AG04449 (cell line): Measurements from ENCODE around the gene TRAPPC10.
"Not testable (repeated sequence)": the region's sequence is repeated elsewhere in the genome, so short reads cannot be mapped to it uniquely, and the experiment has no call there.

Experiments
- CTCF ChIA-PET: fragments of 350-600 bp; formaldehyde crosslinking; extraction: SDS; loops from one replicate; lab custom pipeline; 2021; ENCODE audit warnings: antibody characterized with exemption; lab: Yijun Ruan, JAX
- POLR2A ChIA-PET: fragments of 400-600, 350-600 bp; formaldehyde crosslinking; extraction: SDS; loops from one replicate; lab custom pipeline; 2020; ENCODE audit warnings: antibody characterized with exemption, inconsistent platforms; lab: Yijun Ruan, JAX
- DNase-seq: peaks from one replicate; pipeline ENCODE4 v3.0.0-alpha.2; 2010; ENCODE audit warnings: low read depth, low spot score
- H3K4me3 ChIP-seq: 2 replicates; pipeline ENCODE4 v1.5.1; 2011; ENCODE audit warnings: low read depth, mild to moderate bottlenecking, control low read depth, low read length
- TF ChIP-seq, protein P1 (sequence below): IDR thresholded peaks from one replicate; pipeline ENCODE4 v1.5.1; 2011; ENCODE audit warnings: mild to moderate bottlenecking, moderate library complexity, low read length, control low read depth, inconsistent platforms; ENCODE audit not compliant: insufficient read depth; ENCODE audit errors: missing control alignments

The TRAPPC10 gene

DNA sequence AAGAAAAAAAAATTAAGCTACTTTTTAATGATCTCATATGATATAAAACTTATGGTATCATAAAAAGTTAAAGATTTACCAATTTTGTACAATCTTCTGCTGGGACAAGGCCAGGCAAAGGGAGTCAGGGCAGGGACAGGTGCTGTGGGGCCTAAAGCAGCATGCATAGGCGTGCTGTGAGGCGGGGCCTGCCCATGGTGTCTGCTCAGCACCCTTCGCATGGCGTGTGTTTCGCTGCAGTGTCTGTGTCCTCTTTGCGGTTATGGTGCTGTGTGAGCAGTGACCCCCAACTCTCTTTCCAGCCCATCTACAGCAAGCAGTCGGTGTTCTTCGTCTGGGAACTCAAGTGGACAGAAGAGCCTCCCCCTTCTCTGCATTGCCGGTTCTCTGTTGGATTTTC is 81.7 kb downstream of the TRAPPC10 start:
- ChIA-PET CTCF (interaction anchor here (1.5 kb wide), 1 partner anchor 20 kb away, joined by 3 read pairs; no protein-coding TSS in a partner anchor), POLR2A (no interaction called here)
- TF ChIP-seq, protein P1, sequence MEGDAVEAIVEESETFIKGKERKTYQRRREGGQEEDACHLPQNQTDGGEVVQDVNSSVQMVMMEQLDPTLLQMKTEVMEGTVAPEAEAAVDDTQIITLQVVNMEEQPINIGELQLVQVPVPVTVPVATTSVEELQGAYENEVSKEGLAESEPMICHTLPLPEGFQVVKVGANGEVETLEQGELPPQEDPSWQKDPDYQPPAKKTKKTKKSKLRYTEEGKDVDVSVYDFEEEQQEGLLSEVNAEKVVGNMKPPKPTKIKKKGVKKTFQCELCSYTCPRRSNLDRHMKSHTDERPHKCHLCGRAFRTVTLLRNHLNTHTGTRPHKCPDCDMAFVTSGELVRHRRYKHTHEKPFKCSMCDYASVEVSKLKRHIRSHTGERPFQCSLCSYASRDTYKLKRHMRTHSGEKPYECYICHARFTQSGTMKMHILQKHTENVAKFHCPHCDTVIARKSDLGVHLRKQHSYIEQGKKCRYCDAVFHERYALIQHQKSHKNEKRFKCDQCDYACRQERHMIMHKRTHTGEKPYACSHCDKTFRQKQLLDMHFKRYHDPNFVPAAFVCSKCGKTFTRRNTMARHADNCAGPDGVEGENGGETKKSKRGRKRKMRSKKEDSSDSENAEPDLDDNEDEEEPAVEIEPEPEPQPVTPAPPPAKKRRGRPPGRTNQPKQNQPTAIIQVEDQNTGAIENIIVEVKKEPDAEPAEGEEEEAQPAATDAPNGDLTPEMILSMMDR = no peak
- DNase-seq = no peak
- H3K4me3 ChIP-seq = no peak overlapping the region

DNA sequence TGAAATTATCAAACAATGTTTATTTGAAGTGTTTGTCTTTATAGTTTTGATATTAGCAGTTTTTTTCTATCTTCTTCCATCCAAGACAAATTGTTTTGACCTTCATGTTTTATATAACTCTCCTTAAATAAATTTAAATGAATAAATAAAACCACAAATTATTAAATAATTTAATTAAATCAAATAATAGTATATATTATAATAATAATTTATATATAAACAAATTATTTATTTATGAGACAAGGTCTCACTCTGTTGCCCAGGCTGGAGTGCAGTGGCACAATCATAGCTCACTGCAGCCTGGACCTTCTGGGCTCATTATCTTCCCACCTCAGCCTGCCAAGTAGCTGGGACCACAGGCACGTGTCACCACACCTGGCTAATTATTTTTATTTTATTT is 82.7 kb downstream of the TRAPPC10 start:
- no peak for DNase-seq
- TF ChIP-seq, protein P1 = no peak
- CTCF ChIA-PET = no interaction called here
- no peak overlapping the region for H3K4me3 ChIP-seq
- POLR2A ChIA-PET = no interaction called here

DNA sequence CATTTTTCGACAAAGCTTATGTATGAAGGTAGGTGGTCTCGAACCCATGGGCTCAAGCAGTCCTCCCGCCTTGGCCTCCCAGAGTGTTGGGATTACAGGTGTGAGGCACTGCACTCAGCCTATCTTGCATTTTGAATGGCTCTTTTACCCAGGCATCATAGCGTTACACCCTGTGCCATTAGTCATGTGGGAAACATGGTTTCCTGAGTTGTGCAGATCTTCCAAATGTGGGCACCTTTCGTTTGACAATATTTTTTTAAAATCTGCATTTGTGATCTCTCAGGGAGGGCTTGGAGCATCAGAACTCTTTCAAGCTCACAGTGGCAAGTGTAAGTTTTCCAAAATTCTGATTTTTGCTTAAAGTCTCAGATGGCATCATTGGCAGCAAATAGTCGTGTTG is 86.4 kb downstream of the TRAPPC10 start:
- POLR2A ChIA-PET, H3K4me3 ChIP-seq, DNase-seq, CTCF ChIA-PET: not testable (repeated sequence)

DNA sequence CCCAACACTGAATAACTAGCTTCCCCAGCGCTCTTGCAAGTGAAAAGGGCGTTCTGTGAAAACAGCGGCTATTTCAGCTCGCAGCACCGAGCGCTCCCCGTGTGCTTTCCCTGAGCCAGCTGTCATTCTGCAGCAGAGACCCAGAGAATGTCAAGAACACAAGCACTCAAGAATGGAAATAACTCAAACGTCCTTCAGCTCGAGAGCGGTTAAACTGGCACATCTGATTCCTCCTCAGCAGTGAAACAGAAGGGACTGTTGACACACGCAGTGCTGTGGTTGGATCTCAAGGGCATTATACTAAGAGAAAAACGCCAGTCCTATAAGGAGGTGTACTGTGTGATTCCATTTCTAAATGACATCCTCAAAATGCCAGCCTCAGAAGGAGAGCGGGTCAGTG is 86.9 kb downstream of the TRAPPC10 start:
- POLR2A ChIA-PET, CTCF ChIA-PET, DNase-seq, H3K4me3 ChIP-seq: not testable (repeated sequence)

DNA sequence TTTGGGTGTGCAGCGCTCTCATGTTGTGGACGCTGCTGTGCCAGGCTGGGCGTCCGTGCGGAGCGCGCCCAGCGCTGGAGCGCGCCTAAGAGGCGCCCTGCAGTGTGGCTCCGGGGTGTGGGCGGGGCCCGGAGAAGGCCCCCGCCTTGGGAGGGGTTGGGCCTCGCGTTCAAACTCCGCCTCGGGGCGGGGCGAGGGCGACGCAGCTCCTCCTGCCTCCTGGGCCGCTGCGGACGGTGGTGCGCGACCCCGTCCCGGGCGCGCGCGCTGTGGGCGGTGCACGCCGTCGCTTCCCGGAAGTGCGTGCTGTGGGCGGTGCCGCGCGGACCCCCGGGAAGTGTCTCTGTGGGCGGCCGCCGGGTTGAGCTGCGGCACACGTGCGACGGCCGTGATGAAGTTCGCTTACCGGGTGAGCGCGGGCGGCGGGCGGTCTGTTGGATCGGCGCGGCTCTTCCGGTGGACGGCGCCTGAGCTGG is 95.0 kb downstream of the TRAPPC10 start, which contains the start of gene PWP2:
TSS of gene PWP2 (plus strand) at position 374 of the 476 bp plus-strand sequence. CDS start at position 392, 18 bp downstream.
- POLR2A ChIA-PET, DNase-seq, CTCF ChIA-PET: not testable (repeated sequence)
- peak within 1 kb of the TSS; percentile 50 for H3K4me3 ChIP-seq

DNA sequence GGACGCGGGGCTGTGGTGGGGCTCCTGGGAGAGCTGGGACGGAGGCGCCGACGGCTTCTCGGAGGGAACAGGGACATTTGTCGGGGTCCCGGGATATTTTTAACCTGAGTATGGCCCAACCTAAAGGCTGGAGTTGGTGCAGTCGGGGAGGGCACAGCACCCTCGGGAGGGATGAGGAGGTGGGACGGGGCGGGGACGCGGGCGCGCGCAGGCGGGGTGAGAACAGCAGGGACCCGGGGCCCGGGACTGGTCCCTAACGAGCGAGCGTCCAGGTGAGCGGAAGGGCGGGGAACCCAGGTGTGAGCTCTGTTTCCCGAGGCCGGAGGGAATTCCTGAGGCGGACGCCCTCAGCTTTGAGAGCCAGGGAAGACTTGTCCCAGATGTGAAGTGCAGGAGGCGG is 95.5 kb downstream of the TRAPPC10 start:
- CTCF ChIA-PET, DNase-seq, POLR2A ChIA-PET: not testable (repeated sequence)
- peak overlapping the region; percentile 50 for H3K4me3 ChIP-seq

DNA sequence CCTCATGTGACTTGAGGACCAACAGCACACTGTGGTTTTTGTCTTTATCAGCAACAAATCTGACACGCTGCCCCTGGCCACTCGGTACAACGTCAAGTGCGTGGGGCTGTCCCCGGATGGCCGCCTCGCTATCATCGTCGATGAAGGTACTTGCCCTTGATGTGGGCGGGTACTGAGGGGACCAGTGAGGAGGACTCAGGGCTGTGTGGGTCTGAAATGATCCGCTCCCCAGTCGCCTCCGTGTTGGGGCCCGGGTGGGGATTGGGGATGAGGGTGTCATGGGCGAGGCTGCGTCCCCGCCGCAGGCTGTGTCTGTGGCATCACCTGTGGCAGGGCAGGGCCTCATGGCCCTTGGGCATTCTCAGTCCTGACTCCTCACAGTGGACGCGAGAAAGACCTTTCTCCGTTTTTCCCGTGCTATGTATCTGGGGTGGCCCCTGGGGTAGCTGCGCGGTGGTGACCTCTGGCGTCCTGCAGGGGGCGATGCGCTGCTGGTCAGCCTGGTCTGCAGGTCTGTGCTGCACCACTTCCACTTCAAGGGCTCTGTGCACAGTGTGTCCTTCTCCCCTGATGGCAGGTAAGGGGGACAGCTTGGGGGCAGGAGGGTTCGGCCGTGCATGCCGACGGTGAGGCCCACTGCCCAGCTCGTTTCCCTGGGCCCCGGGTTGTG is 101.7 kb downstream of the TRAPPC10 start:
- DNase-seq, H3K4me3 ChIP-seq, POLR2A ChIA-PET, CTCF ChIA-PET: not testable (repeated sequence)

DNA sequence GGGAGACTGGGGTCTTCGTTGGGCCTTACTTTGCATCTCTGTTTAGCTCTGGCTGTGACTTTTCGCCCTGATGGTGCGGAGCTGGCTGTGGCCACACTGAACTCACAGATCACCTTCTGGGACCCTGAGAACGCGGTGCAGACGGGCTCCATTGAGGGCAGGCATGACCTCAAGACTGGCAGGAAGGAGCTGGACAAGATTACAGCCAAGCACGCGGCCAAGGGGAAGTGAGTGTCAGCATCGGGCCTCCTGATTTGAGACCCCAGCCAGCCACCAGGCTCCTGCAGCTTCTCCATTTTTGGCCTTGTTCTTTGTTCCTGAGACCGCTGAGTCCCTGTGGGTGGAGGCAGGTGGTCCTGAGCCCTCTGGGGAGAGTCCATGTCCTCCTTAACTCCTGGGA is 110.0 kb downstream of the TRAPPC10 start:
- DNase-seq, POLR2A ChIA-PET, CTCF ChIA-PET, H3K4me3 ChIP-seq: not testable (repeated sequence)

DNA sequence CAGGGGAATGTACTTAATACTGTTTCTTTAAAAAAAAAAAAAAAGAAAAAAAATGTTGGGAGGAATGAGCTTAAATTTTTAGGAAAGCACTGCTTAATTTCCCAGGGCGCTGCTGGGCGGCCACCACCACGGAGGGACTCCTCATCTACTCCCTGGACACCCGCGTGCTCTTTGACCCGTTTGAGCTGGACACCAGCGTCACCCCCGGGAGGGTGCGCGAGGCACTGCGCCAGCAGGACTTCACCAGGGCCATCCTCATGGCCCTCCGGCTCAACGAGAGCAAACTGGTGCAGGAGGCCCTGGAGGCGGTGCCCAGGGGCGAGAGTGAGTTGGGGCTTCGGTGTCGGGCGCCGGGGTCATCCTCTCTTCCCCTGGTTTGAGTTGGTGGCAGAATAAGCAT is 115.7 kb downstream of the TRAPPC10 start:
- DNase-seq, CTCF ChIA-PET, H3K4me3 ChIP-seq, POLR2A ChIA-PET: not testable (repeated sequence)

DNA sequence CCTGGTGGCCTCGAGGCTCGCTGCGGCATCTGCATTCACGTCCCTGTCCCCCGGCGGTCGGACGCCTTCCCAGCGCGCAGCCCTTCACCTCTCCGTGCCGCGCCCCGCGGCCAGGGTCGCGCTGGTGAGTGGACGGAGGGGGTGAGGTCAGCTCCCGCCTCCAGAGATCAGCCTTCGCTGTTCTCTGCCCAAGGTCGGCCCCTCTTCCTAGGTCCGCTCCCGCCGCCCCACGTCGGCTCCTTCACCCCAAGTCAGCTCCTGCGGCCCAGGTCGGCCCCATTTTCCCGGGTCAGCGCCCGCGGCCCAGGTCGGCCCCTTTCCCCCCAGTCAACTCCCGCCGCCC is 121.6 kb downstream of the TRAPPC10 start:
- CTCF ChIA-PET, DNase-seq, POLR2A ChIA-PET: not testable (repeated sequence)
- H3K4me3 ChIP-seq = peak overlapping the region; percentile 58

DNA sequence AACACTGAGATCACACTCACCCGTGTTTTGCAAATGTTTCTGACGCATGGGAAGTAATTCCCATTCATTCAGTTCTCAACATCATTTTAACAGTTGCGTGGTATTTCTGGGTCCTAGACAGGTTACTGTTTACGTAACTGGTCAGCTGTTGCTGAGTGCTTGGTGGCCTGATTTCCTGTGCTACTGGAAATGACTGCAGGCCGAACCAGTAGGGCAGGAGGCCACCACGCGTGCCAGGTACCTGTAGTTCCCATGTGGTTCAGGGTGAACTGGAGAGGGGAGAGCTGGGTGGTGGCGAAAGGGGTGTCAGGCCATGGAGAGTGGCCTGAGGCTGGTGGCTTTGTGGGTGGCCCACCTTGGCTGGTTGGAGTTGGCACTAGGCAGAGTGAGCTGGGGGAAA is 122.6 kb downstream of the TRAPPC10 start:
- H3K4me3 ChIP-seq, DNase-seq, CTCF ChIA-PET, POLR2A ChIA-PET: not testable (repeated sequence)

DNA sequence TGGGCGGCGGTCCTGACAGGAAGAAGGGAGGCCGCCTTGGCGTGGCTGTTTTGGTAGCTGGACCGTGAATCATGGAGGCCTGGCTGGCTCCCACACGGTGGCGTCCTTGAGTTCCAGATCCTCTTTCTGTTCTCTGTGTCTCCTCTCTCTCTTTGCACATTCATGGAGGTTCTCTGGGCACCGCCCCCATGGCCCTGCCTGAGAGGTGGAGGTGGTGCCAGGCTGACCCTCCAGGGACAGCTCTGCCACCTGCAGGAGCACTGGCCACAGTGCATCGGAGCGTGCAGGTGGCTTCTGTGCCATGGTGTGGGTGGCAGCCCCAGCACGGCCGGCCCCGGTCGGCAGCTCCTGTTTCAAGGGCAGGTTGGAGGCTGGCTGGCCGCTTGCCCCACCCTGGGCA is 125.9 kb downstream of the TRAPPC10 start:
- DNase-seq, H3K4me3 ChIP-seq, CTCF ChIA-PET, POLR2A ChIA-PET: not testable (repeated sequence)

DNA sequence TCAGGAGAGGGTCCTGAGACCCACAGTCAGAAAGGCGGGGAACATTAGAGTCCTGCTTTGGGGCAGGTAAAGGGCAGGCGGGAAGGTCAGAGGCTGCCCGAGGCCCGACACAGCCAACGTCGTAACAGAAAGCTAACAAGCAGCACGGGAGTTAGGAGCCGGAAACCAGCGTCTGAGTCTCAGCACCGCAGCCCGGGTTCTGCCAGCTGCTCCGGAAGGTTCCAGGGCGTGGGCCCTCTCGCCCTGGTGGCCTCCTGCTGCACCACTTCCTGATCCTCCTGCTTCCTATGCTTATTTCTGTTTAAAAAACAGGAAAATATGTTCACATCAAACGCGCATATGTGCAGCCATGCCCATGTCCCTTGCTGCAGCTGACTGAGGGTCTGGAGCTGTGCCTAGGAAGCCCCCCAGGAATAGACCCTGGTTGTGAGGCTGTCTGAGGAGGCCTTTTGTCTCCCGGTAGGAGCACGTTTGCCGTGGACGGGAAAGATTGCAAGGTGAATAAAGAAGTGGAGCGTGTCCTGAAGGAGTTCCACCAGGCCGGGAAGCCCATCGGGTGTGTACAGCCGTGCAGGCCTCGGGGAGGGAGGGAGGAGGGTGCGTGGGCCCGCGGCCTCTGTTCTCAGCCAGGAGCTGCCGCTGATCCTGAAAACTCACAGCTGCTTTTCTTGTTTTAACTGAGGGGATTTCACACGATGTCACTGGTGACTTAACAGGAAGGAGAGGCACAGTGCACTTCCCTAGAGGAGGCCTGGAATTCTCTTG is 127.9 kb downstream of the TRAPPC10 start:
- DNase-seq, H3K4me3 ChIP-seq, CTCF ChIA-PET, POLR2A ChIA-PET: not testable (repeated sequence)

DNA sequence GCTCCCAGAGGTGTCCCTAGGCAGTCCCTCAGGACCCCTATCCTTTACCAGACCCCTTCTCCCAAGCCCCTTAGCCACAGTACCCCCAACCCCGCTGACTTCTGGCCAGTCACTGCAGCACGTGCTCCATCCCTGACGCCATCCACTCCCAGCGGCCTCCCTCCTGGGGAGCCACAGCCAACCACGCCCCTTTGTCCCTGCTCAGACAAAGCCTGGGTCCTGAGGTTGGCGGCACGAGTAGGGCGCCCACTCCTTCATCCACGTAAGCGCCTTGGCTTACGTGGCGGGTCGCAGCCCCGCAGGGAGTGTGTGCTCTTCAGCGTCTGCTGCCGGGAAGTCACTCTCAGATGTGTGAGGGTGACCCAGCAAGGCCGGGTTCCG is 128.4 kb downstream of the TRAPPC10 start:
- CTCF ChIA-PET, POLR2A ChIA-PET, H3K4me3 ChIP-seq, DNase-seq: not testable (repeated sequence)
